ENCODE results near the gene GRIA1.
"Not testable (repeated sequence)": the region's sequence is repeated elsewhere in the genome, so short reads cannot be mapped to it uniquely, and the experiment has no call there.

Gene GRIA1

DNA sequence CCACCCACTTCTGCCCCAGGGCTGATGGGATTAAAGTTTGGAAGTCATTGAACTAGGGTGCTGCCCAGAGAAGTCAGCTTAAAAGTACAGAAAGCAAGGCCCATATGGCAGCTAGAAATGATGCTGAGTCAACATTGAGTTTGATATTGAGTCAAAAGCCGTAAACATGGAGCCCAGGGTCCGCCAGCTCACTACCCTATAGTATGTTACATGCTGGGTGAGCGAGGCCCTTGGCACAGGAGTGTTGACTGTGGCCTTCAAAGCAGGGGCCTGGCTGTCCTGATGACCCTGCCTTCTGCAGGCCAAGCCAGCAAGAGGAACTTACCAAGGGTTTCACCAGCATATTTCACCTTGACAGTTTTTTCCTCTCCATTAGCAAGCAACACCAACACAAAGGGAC, 222.5 kb downstream of the GRIA1 start:
- H3K4me3 ChIP-seq (replicated peaks; ENCODE audit: low read depth, low read length): no peak overlapping the region
- TF ChIP-seq, protein P1, sequence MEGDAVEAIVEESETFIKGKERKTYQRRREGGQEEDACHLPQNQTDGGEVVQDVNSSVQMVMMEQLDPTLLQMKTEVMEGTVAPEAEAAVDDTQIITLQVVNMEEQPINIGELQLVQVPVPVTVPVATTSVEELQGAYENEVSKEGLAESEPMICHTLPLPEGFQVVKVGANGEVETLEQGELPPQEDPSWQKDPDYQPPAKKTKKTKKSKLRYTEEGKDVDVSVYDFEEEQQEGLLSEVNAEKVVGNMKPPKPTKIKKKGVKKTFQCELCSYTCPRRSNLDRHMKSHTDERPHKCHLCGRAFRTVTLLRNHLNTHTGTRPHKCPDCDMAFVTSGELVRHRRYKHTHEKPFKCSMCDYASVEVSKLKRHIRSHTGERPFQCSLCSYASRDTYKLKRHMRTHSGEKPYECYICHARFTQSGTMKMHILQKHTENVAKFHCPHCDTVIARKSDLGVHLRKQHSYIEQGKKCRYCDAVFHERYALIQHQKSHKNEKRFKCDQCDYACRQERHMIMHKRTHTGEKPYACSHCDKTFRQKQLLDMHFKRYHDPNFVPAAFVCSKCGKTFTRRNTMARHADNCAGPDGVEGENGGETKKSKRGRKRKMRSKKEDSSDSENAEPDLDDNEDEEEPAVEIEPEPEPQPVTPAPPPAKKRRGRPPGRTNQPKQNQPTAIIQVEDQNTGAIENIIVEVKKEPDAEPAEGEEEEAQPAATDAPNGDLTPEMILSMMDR (IDR thresholded peaks at IDR 0.05; ENCODE audit: low read length, missing control alignments): no peak
- no peak for DNase-seq (ENCODE audit: low read depth)

DNA sequence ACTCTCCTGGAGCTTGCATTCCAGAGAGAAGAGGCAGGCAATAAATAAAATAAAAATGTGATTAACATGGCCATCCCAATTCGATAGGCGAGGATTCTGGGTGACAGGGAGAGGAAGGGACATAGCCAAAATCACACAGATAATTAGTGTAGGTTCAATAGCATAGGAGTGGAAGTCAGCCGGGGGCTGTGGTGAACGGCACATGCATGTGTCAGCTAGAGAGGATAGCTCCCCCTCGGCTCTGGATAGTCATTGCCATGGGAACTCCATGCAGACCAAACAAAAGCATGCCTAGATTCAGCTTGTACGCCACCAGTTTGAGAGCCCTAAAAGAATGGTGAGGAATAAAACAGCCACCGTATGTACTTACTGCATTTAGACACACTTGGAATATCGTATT, 223.5 kb downstream of the GRIA1 start:
- no peak overlapping the region for H3K4me3 ChIP-seq (replicated peaks; ENCODE audit: low read depth, low read length)
- peak; percentile 1 for DNase-seq (ENCODE audit: low read depth)
- TF ChIP-seq, protein P1 (IDR thresholded peaks at IDR 0.05; ENCODE audit: low read length, missing control alignments): no peak

DNA sequence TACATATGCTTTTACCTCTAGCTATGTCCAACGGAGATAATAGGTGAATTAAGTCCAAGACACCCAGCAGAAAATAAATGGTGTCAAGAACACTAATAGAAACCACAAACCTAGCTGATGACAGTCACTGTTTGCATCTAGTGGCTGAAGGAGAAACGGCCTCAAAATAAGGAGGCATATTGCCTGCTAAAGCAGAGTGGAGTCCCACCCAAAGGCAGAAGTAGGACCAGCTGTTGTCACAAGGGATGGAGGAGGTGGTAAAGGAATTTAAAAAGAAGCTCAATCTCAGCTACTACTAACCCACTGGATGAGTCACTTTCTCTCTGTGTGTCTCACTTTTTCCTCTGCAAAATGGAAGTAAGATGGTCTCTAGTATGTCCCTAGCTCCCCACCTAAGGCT, 224.3 kb downstream of the GRIA1 start:
- TF ChIP-seq, protein P1 (IDR thresholded peaks at IDR 0.05; ENCODE audit: low read length, missing control alignments): no peak
- no peak overlapping the region for H3K4me3 ChIP-seq (replicated peaks; ENCODE audit: low read depth, low read length)
- DNase-seq (ENCODE audit: low read depth): no peak

DNA sequence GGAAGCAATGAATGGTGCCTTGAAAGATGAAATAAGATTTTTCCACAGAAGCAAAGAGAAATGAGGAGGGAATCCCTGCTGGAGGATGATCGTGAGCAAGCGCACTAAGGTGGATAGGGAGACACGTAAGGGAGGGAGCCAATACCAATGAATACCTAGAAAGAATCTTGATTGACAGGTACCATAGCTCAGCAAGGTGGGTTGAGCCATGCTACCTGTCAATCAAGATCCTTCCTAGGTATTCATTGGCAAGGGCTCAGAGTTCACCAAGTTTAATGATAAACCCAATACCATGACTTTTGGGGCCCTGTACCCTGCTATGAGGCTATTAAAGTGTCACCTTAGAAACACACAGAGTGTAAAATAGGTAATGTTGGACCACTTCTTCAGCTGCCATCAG, 226.8 kb downstream of the GRIA1 start:
- TF ChIP-seq, protein P1 (IDR thresholded peaks at IDR 0.05; ENCODE audit: low read length, missing control alignments): no peak
- DNase-seq (ENCODE audit: low read depth): no peak
- H3K4me3 ChIP-seq (replicated peaks; ENCODE audit: low read depth, low read length): no peak overlapping the region

DNA sequence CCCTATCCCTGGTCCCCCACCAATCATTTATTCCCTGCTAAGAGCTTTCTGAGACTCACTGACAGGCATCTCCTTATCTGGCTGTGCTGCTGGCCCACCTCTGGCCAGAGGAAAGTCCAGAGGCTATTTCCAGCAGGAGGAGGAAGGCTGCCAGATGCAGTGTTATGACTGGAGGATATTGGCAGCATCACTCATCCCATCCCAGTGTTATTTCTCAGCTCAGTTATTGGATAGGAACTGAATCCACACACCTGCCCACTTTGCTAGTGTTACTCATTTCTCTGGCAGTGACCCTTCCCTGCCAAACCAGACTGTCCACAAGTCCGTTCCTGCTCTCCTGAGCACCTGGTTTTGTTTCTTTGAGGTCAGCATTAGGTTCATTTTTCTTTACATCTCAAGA, 228.2 kb downstream of the GRIA1 start:
- TF ChIP-seq, protein P1 (IDR thresholded peaks at IDR 0.05; ENCODE audit: low read length, missing control alignments): no peak
- no peak overlapping the region for H3K4me3 ChIP-seq (replicated peaks; ENCODE audit: low read depth, low read length)
- DNase-seq (ENCODE audit: low read depth): no peak

DNA sequence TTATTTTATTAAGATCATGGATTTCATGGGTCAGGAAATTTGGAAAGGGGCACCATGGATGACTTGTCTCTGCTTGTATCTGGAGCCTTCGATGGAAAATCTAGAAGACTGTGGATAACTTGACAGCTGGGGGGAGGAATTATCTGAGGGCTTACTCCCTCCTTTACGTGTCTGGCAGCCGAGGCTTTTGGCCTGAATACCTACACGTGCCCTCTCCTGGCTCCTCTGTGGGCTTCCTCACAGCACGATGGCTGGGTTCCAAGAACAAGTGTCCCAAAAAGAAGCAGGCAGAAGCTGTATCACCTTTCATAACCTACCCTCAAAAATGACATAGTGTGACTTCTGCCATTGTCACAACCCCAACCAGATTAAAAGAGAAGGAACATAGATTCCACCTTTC, 228.9 kb downstream of the GRIA1 start:
- H3K4me3 ChIP-seq (replicated peaks; ENCODE audit: low read depth, low read length): no peak overlapping the region
- TF ChIP-seq, protein P1 (IDR thresholded peaks at IDR 0.05; ENCODE audit: low read length, missing control alignments): no peak
- DNase-seq (ENCODE audit: low read depth): no peak

DNA sequence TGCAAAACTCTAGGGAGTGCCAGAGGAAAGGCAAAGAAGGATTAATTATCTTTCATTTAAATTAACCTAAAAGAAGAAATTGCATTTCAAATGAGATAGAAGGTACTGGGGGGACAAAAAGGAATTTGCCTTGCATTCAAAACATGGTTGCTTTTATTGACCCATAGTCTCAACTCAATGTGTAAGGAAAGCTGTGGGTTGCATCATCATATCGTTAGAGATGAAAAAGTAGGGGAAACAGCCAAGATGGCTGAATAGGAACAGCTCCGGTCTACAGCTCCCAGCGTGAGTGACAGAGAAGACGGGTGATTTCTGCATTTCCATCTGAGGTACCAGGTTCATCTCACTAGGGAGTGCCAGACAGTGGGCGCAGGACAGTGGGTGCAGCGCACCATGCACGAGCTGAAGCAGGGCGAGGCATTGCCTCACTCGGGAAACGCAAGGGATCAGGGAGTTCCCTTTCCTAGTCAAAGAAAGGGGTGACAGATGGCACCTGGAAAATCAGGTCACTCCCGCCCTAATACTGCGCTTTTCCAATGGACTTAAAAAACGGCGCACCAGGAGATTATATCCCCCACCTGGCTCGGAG, 232.6 kb downstream of the GRIA1 start:
- not testable (repeated sequence) for H3K4me3 ChIP-seq (replicated peaks; ENCODE audit: low read depth, low read length); DNase-seq (ENCODE audit: low read depth)

All from fibroblast of pulmonary artery (primary cell).